ENCODE measurements around the gene ERICH3.

Gene ERICH3

GRCh38 chr1:74623716-74624115 is 49.9 kb downstream of the ERICH3 start:
- DNase-seq (ENCODE audit: low spot score in 2 of 2) = no peak
- no peak for ATAC-seq

DNA sequence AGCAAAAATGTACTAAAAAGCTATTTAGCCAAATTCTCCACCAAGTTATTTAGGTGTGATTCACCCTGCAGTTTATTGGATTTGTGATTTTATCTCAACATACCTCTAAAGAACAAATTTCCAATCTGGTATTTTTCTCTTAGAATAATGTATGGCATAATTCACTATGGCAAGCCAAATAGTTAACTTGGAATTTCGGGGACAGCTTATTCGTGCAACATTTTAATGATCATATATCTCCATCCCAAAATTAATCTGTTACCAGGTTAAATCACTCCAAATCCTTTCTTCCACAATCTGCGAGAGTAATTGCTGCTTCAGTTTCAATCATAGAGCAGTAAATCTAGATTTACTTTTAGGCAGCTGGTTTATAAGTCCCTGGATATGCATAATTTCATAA is 53.4 kb downstream of the ERICH3 start:
- Mint-ChIP-seq H3K9me3 (no peaks in the 10 kb centered on the region), H3K27ac (no peak overlapping the region), H3K4me1 (no peaks in the 10 kb centered on the region), H3K4me3 (no peak overlapping the region), H3K36me3 (no peaks in the 10 kb centered on the region)
- no peak for DNase-seq (ENCODE audit: low spot score in 2 of 2)
- ATAC-seq = no peak

More at GRCh38 chr1:74623716-74624115, 49.9 kb downstream of the ERICH3 start:
- Mint-ChIP-seq H3K4me1 (no peaks in the 10 kb centered on the region), H3K4me3 (no peak overlapping the region), H3K9me3 (no peaks in the 10 kb centered on the region), H3K36me3 (no peaks in the 10 kb centered on the region), H3K27ac (no peak overlapping the region)

DNA sequence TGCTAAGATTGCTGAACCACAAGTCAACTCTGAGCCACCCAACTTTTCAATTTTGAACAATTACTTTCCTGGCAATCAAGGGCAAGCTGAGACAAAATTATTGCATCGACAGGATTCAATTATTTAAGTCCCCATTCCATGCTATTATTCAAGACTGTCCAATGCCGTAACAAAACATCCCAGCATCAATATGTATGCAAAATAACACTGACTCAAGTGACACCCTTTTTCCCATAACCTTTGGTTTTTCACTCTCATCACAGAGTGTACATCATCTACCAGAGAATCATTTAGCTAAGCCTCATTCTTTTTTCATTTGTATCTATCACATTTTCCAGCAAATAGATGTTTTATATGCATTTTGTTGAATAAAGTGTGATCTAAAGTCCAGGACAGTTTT is 54.6 kb downstream of the ERICH3 start:
- DNase-seq (ENCODE audit: low spot score in 2 of 2) (no peak), ATAC-seq (no peak)
- H3K4me1 Mint-ChIP-seq = no peaks in the 10 kb centered on the region
- no peaks in the 10 kb centered on the region for H3K9me3 Mint-ChIP-seq
- H3K27ac Mint-ChIP-seq = no peak overlapping the region
- H3K36me3 Mint-ChIP-seq = no peaks in the 10 kb centered on the region
- no peak overlapping the region for H3K4me3 Mint-ChIP-seq

GRCh38 chr1:74613894-74614293 is 59.7 kb downstream of the ERICH3 start:
- Mint-ChIP-seq H3K4me3 (no peak overlapping the region), H3K36me3 (no peaks in the 10 kb centered on the region), H3K4me1 (no peaks in the 10 kb centered on the region), H3K9me3 (no peaks in the 10 kb centered on the region), H3K27ac (no peak overlapping the region)
- DNase-seq (ENCODE audit: low spot score in 2 of 2) = no peak
- ATAC-seq = no peak

GRCh38 chr1:74611887-74612286 is 61.7 kb downstream of the ERICH3 start:
- Mint-ChIP-seq H3K36me3 (no peaks in the 10 kb centered on the region), H3K4me1 (no peaks in the 10 kb centered on the region), H3K27ac (no peak overlapping the region), H3K9me3 (no peaks in the 10 kb centered on the region), H3K4me3 (no peak overlapping the region)
- ATAC-seq = no peak
- DNase-seq (ENCODE audit: low spot score in 2 of 2) = no peak

- no peak for DNase-seq (ENCODE audit: low spot score in 2 of 2)
- ATAC-seq = no peak
- Mint-ChIP-seq H3K27ac (no peak overlapping the region), H3K36me3 (no peaks in the 10 kb centered on the region), H3K4me3 (no peak overlapping the region), H3K9me3 (no peaks in the 10 kb centered on the region), H3K4me1 (no peaks in the 10 kb centered on the region)
Observed at GRCh38 chr1:74610961-74611360, 62.6 kb downstream of the ERICH3 start.

DNA sequence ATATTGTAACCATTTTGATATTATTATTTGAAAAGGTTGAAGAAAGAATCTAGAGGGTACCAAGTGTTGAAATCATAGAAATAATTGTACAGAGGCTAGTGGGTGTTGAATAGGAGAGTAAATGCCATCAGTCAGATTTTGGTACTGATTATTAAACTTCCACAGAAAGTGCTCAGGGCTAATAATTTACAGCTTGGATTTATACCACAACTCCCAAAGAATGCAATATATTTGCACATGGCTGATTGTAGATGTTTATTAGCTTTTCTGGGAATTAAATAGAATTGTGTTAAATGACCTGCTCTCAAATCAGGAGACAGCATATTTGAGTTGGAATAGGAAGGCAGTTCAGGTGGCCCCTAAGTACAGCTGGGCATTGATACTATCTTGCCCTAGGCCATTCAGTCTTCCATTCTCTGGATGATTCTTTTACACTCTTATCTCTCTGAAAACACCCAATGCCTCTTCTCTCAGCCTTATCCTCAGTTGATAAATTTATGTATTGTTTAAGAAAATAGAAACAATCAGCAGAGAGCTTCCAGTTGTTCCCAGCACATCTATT is 63.7 kb downstream of the ERICH3 start:
- Mint-ChIP-seq H3K36me3 (no peaks in the 10 kb centered on the region), H3K4me3 (no peak overlapping the region), H3K27ac (no peak overlapping the region), H3K9me3 (no peaks in the 10 kb centered on the region), H3K4me1 (no peaks in the 10 kb centered on the region)
- DNase-seq (ENCODE audit: low spot score in 2 of 2) (no peak), ATAC-seq (no peak)

DNA sequence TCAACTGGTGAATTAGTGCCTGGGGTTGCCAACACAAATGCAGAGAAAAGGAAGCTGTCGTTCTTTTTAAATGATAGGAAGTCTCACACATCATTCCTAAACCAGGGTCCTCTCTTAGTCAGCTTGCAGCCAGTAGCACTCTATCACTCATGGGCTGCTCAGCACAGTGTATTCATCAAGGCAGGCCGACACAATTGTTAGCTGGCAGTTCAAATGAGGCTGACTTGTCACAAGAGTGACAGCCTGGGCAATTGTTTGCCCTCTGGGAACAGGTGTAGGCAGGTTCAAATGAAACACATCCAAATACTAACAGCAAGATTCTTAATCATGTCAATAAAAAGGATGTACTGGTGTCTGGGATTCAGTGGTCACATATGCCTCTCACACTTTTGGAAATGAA is 76.9 kb downstream of the ERICH3 start:
- ATAC-seq (no peak), DNase-seq (ENCODE audit: low spot score in 2 of 2) (no peak)
- no peak overlapping the region for H3K27ac Mint-ChIP-seq
- no peaks in the 10 kb centered on the region for H3K36me3 Mint-ChIP-seq
- no peaks in the 10 kb centered on the region for H3K9me3 Mint-ChIP-seq
- H3K4me3 Mint-ChIP-seq = no peak overlapping the region
- no peaks in the 10 kb centered on the region for H3K4me1 Mint-ChIP-seq

GRCh38 chr1:74593887-74594866 is 79.4 kb downstream of the ERICH3 start:
- H3K9me3 Mint-ChIP-seq = no peaks in the 10 kb centered on the region
- H3K36me3 Mint-ChIP-seq = no peaks in the 10 kb centered on the region
- no peaks in the 10 kb centered on the region for H3K4me1 Mint-ChIP-seq
- DNase-seq (ENCODE audit: low spot score in 2 of 2) = no peak
- H3K27ac Mint-ChIP-seq = no peak overlapping the region
- no peak for ATAC-seq
- no peak overlapping the region for H3K4me3 Mint-ChIP-seq

DNA sequence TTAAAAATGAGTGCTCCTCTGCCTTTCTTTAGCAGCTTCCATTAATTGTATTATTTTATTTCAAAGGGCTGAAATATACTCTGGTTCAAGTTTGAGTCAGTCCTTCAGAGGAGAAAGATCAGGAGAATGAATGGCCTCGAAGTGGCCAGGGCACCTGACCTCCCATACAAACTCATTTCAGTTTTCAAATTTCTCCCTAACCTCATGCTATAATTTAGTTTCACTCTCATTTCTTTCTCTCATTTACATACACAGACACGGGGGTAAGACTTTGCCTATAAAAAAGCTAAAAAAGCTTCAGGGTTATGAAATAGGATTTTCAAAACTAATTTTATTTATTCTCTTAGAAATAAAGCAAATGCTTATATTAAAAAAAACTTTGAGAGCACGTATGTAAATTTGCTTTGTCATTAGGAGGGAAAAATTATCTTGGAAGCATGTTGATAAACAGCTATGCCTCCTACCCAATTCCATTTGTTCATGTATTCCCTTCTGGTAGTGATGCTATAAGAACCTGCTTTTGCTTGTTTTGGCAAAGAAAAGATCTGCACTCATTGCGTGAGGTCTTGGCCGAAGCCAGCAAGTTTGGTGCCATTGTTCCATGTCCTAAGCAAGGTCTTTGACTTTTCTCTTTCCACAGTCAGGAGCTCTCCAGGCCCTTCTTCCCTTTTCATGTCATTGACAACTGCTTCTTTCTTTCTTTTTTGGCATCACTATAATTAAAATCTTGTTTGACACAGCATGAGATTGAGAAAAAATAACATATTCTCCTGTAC is 80.8 kb downstream of the ERICH3 start:
- ATAC-seq = no peak
- no peaks in the 10 kb centered on the region for H3K9me3 Mint-ChIP-seq
- no peaks in the 10 kb centered on the region for H3K36me3 Mint-ChIP-seq
- no peak overlapping the region for H3K4me3 Mint-ChIP-seq
- DNase-seq (ENCODE audit: low spot score in 2 of 2) = no peak
- H3K4me1 Mint-ChIP-seq = no peaks in the 10 kb centered on the region
- H3K27ac Mint-ChIP-seq = no peak overlapping the region

- ATAC-seq = no peak
- Mint-ChIP-seq H3K4me3 (no peak overlapping the region), H3K9me3 (no peaks in the 10 kb centered on the region), H3K27ac (no peak overlapping the region), H3K4me1 (no peaks in the 10 kb centered on the region), H3K36me3 (no peaks in the 10 kb centered on the region)
- no peak for DNase-seq (ENCODE audit: low spot score in 2 of 2)
Observed at GRCh38 chr1:74591949-74592348, 81.6 kb downstream of the ERICH3 start.

DNA sequence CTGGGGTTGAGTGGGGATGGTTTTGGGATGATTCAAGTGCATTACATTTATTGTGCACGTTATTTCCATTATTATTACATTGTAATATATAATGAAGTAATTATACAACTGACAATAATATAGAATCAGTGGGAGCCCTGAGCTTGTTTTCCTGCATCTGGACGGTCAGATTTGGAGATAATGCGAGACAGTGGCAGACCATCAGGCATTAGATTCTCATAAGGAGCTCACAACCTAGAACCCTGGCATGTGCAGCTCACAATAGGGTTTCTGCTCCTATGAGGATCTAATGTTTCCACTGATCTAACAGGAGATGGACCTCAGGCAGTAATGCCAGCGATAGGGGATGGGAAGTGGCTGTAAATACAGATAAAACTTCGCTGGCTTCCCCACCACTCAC is 83.3 kb downstream of the ERICH3 start:
- H3K4me3 Mint-ChIP-seq = no peak overlapping the region
- no peaks in the 10 kb centered on the region for H3K36me3 Mint-ChIP-seq
- H3K4me1 Mint-ChIP-seq = peaks cover 5% of the 10 kb centered on the region
- no peak overlapping the region for H3K27ac Mint-ChIP-seq
- no peaks in the 10 kb centered on the region for H3K9me3 Mint-ChIP-seq
- no peak for DNase-seq (ENCODE audit: low spot score in 2 of 2)
- no peak for ATAC-seq

DNA sequence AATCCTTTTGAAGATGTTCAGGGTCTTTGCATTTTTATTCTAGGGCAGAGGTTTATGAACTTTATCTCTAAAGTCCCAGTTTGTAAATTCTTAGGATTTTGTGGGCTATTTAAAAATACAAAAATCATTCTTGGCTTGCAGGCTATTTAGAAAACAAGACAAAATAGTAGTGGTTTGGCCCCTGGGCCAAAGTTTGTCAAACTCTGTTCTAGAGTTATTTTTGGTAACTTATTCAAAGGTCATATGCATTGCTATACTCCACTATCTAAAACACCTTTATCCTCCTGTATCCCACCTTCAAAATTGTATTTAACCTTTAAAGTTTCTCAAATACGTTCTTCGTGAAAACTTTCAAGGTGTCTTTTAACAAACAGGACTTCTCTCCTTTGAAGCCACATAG is 85.7 kb downstream of the ERICH3 start:
- ATAC-seq = no peak
- Mint-ChIP-seq H3K9me3 (no peaks in the 10 kb centered on the region), H3K36me3 (no peaks in the 10 kb centered on the region)

GRCh38 chr1:74586253-74586897 is 87.2 kb downstream of the ERICH3 start:
- H3K9me3 Mint-ChIP-seq = no peaks in the 10 kb centered on the region
- no peak for DNase-seq (ENCODE audit: low spot score in 2 of 2)
- H3K4me3 Mint-ChIP-seq = peak overlapping the region; percentile 10
- no peak overlapping the region for H3K27ac Mint-ChIP-seq
- peaks cover 5% of the 10 kb centered on the region for H3K4me1 Mint-ChIP-seq
- no peak for ATAC-seq
- no peaks in the 10 kb centered on the region for H3K36me3 Mint-ChIP-seq

More for the DNA sequence above, 85.7 kb downstream of the ERICH3 start:
- Mint-ChIP-seq H3K4me3 (no peak overlapping the region), H3K27ac (no peak overlapping the region), H3K4me1 (peaks cover 5% of the 10 kb centered on the region)
- no peak for DNase-seq (ENCODE audit: low spot score in 2 of 2)

DNA sequence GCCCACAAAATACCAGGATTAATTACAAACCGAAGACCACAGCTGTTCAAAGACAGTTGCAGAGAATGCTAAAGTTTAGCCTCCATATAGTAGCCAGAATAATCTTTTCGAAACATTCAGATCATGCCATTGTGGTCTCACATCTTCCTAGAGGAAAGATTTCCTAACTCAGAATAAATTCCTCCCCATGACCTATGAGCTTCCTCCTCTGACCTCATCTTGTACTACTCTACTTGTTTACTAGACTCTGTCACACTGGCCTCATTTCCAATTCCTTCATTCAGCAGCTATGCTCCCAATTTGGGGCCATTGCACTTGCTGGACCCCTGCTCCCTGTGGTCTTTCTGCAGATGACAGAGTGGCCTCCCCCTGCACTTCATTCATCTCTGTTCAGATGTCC is 89.4 kb downstream of the ERICH3 start:
- no peak for DNase-seq (ENCODE audit: low spot score in 2 of 2)
- H3K36me3 Mint-ChIP-seq = no peaks in the 10 kb centered on the region
- H3K4me3 Mint-ChIP-seq = no peak overlapping the region
- no peak for ATAC-seq
- peaks cover 5% of the 10 kb centered on the region for H3K4me1 Mint-ChIP-seq
- H3K27ac Mint-ChIP-seq = no peak overlapping the region
- H3K9me3 Mint-ChIP-seq = no peaks in the 10 kb centered on the region

All from stimulated activated effector memory CD8-positive, alpha-beta T cell treated with anti-CD3 and anti-CD28 coated beads, Interleukin-12 subunit alpha, Interleukin-12 subunit beta, amount 100 ng/mL, for 72 hours (primary cell).